Measurements from ENCODE around the gene VPS52. TPM values are rescaled to one million over a fixed set of nuclear protein-coding genes. Genes with fewer than 3 reads are reported as not detected.
A peak's percentile ranks its signal among the peaks of the same experiment; 100 is the strongest.

The VPS52 gene
- total RNA-seq, 2 donors from 2014 or later: 19.0 to 31.7 TPM

DNA sequence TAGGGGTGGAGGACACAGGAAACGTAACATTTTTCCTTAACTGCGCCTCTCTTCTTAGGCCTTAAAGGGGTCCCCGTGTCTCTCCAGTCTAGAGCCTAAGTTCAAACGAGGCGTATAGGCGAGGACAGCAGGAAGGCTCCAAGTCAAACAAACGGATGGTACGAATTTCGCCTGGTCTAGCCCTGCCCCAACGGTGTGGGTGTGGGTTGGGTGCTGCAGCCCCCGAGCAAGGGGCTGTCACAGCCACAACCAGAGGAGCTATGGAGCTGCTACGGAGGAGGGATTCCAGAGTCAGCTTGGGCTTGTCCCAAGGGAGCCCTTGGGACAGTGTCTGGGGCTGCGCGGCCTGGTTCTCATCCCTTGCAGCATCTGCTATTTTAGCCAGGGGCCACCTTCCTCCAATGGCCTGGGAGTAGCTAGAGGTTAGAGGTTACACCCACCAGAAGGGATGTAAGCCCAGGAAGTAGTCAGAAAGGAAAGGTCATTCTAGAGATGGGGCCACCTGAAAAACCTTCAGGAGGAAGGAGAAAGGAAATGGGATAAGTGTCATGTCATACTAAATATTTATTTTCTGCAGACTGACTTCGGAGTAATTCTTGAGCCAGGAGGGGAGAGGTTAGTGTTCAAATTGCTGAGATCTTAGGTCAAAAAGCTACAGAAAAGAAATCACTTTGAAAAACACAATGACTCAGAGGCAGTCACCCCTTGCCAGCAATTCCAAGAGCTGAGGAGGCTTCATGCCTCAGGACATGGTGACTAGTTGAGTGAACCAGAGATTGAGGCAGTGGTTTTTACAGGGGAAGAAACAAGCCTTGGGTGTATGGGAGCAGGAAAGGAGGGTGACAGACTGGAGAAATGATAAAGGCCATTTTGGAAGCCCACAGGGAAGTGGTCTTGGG, 21.7 kb downstream of the VPS52 start:
- Histone ChIP-seq H3K27me3 (no peaks in the 10 kb centered on the region), H3K27ac (peak overlapping the region; percentile 93 to 95), H3K4me1 (peaks cover 0 to 25% of the 10 kb centered on the region in 2 donors), H3K9me3 (no peaks in the 10 kb centered on the region), H3K4me3 (peak overlapping the region; percentile 48 to 62), H3K36me3 (no peaks in the 10 kb centered on the region)
- TF ChIP-seq CTCF (IDR thresholded peaks at IDR 0.05): no peak
- no peak for DNase-seq (ENCODE audit: low spot score)

DNA sequence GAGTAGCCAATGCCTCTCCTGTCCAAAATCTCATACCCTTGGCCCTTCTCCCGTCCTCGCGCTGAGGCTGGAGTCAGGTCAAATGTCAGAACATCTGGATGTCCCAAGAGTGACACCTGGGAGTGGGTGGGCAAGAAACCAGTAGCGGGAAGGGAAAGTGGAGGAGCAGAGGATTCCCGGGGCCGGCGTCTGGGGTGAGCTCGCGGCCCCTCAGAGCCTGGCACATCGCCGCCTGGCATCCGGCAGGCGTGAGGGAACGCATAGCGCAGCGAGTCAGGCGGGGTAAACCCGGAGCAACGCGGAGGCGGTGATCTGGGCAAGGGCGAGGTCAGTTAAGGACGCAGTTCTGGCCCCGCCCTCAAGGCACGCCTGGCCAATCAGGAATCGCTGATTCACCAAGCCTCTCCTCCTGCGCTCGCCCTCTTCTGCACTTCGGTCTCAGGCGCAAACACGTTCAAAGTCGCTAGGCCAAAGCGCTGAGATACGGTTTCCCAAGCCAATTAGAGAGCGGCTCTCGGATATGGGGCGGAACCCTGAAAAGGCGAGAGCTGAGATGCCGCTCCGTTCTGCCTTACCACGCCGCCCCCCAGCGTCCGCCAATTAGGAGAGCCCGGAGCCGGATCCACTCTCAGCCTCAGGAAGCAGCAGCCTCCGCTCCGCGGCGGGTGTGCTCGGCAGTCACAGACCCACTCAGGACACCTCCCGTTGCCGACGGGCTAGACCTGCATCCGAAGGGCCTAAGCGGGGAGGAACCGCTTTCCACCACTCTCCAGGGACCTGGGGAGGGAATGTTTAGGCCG, 22.5 kb downstream of the VPS52 start:
- TF ChIP-seq CTCF (IDR thresholded peaks at IDR 0.05): peak in 1 of 2 donors; percentile 32
- H3K4me3 ChIP-seq: peak overlapping the region; percentile 48 to 62
- no peaks in the 10 kb centered on the region for H3K27me3 ChIP-seq
- peak overlapping the region; percentile 93 to 95 for H3K27ac ChIP-seq
- H3K4me1 ChIP-seq: peaks cover 0 to 25% of the 10 kb centered on the region in 2 donors
- no peaks in the 10 kb centered on the region for H3K9me3 ChIP-seq
- DNase-seq (ENCODE audit: low spot score): peak; percentile 99
- no peaks in the 10 kb centered on the region for H3K36me3 ChIP-seq

- Histone ChIP-seq H3K27me3 (no peaks in the 10 kb centered on the region), H3K27ac (peak overlapping the region; percentile 93 to 95), H3K36me3 (no peaks in the 10 kb centered on the region), H3K4me3 (peak overlapping the region; percentile 36 to 62), H3K4me1 (peaks cover 0 to 25% of the 10 kb centered on the region in 2 donors), H3K9me3 (no peaks in the 10 kb centered on the region)
- no peak for DNase-seq (ENCODE audit: low spot score)
- peak in 1 of 2 donors; percentile 39 for TF ChIP-seq CTCF (IDR thresholded peaks at IDR 0.05)
Observed at GRCh38 chr6:33248643-33248931, 23.1 kb downstream of the VPS52 start.

- Histone ChIP-seq H3K4me3 (peak overlapping the region; percentile 36 to 62), H3K36me3 (no peaks in the 10 kb centered on the region), H3K27me3 (no peaks in the 10 kb centered on the region), H3K27ac (peak overlapping the region; percentile 93 to 95), H3K9me3 (no peaks in the 10 kb centered on the region), H3K4me1 (peaks cover 0 to 25% of the 10 kb centered on the region in 2 donors)
- TF ChIP-seq CTCF (IDR thresholded peaks at IDR 0.05): peak; percentile 91 to 98
- DNase-seq (ENCODE audit: low spot score): peak; percentile 95
Observed at GRCh38 chr6:33247977-33248642, 23.6 kb downstream of the VPS52 start.

DNA sequence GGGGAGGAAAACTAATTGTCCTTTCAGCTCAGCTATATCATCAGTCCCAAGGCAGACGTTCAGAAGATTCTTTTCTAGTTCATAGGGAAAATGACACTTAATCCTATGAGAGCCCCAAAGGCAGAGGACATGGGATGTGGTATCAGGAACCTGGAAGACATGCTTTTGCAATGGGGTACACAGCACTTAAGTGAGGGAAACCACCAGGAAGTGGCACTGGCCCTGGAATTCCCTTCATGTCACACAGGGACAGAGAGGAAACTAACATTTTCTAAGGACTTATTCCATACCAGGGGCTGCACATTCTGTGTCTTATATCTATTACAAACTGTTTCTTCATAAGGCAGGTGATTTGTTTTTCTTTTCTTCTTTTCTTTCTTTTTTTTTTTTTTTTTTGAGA, 28.2 kb downstream of the VPS52 start:
- H3K36me3 ChIP-seq: no peaks in the 10 kb centered on the region
- H3K27ac ChIP-seq: no peak overlapping the region
- H3K27me3 ChIP-seq: no peaks in the 10 kb centered on the region
- no peaks in the 10 kb centered on the region for H3K9me3 ChIP-seq
- H3K4me1 ChIP-seq: peaks cover 0 to 7% of the 10 kb centered on the region in 2 donors
- DNase-seq (ENCODE audit: low spot score): no peak
- TF ChIP-seq CTCF (IDR thresholded peaks at IDR 0.05): no peak
- H3K4me3 ChIP-seq: no peak overlapping the region
